GM21717 (cell line): Measurements from ENCODE around the gene TMEM42.
A peak's percentile ranks its signal among the peaks of the same experiment; 100 is the strongest.
"Not testable (repeated sequence)": the region's sequence is repeated elsewhere in the genome, so short reads cannot be mapped to it uniquely, and the experiment has no call there.

Experiments
- ATAC-seq: cut with Tn5 transposase; IDR thresholded peaks from one replicate; pipeline ENCODE4 v1.9.1; 2021; ENCODE audit warnings: mild to moderate bottlenecking, moderate library complexity; ENCODE audit not compliant: unreplicated experiment

TMEM42 gene

DNA sequence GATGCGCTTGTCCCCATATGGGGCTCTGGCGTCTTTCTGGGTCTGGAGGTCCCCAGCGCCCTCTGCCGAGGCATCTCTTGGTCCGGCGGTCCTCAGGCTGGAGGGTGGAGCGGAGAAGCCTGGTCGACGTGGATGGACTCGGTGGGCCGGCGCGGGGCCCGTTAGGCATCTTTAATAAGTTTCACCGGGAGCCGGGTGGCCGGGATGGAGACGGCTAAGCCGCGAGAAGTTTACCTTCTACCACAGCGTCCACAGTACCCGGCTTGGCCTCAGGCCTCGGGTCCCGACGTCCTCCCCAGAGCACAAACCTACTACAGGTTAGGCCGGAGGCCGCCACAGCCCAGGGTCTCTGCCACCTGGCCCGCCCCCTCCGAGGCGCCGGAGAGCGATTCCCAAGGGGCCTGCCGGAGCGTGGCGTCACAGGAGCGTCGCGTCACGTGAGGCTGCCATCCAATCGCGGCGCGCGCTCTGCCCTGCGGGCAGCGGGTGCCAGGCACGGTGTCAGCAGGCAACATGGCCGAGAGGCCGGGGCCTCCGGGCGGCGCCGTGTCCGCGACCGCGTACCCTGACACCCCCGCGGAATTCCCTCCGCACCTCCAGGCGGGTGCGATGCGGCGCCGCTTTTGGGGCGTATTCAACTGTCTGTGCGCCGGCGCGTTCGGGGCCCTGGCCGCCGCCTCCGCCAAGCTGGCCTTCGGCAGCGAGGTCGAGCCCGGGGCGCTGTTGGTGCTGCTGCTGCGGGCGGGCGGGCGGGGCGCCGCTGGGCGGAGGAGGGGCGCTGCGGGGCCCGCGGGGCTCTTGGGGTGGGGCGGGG is at the start of gene TMEM42:
TMEM42 (plus strand) TSS at position 501 of the 814 bp plus-strand sequence; CDS start at position 514, 13 bp downstream.
- ATAC-seq = peak; percentile 94

DNA sequence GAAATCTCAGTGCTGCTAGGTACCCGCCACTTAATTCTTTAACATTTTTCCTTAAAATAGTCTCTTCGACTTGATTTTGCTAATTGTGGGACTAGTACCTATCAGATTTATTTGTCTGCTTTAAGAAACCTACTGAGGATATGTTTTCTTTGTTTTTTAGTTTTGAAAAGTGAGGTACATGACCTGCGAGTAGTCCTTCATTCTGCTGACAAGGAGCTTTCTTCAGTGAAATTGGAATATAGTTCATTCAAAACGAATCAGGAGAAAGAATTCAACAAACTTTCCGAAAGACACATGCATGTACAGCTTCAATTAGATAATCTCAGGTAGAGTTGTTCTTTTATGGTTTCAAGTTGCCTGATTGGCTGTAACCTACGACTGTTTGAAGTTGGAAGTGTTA is 47.0 kb upstream of the TMEM42 start:
- ATAC-seq = no peak

DNA sequence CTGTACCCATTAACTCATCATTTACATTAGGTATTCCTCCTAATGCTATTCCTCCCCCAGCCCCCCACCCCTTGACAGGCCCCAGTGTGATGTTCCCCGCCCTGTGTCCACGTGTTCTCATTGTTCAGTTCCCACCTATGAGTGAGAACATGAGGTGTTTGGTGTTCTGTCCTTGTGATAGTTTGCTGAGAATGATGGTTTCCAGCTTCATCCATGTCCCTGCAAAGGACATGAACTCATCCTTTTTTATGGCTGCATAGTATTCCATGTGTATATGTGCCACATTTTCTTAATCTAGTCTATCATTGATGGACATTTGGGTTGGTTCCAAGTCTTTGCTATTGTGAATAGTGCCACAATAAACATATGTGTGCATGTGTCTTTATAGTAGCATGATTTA is 45.4 kb upstream of the TMEM42 start:
- ATAC-seq = not testable (repeated sequence)

DNA sequence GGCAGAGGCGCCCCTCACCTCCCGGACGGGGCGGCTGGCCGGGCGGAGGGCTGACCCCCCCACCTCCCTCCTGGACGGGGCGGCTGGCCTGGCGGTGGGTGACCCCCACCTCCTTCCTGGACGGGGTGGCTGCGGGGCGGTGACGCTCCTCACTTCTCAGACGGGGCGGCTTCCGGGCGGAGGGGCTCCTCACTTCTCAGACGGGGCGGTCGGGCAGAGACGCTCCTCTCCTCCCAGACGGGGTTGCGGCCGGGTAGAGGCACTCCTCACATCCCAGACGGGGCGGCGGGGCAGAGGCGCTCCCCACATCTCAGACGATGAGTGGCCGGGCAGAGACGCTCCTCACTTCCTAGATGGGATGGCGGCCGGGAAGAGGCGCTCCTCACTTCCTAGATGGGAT is 40.5 kb upstream of the TMEM42 start:
- ATAC-seq = not testable (repeated sequence)

DNA sequence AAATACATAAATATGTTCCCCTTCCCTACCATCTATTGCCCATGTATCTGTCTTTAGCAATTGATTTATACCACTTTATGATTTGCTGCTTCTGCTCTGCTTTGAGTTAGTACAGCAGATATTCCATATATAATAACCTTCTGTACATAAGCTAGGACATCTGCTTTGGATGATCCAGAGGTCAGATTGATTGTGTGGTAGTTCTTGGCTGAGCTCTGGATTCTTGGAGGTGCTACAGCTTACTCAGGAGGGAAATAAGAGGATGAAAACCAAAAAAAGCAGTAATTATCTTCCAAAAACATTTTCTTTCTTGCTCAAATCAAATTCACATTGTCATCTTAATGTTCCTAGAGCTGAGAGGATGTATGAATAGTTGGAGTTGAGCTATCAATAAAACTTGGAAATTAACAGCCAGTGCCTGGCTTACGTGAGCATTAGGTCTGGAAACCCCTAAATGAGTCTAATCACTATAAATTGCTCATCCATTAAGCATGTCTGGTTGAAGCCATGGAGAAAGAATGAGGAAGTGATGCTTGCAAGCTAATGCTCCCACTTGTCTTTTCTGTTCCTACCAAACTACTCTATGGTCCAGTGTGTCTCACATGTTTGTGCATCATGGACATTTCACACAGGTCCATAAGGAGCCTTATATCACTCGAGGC is 36.3 kb upstream of the TMEM42 start:
- ATAC-seq = no peak

DNA sequence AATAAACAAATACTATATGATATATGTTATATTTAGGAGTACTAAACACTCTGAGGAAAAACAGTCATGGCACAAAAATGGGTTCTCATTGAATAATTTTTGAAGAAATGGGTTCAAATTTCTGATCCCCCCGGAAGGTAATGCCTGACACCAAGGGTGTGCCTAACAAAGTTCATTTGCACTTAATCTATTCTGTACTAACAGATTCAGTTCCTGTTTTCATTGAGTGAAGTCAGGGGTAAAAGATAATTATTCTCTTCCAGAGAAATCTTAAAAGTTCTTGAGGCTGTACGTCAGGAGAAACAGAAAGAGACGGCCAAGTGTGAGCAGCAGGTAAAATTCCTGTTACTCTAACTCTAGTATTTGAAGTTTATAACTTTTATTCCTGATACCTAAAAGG is 34.5 kb upstream of the TMEM42 start:
- ATAC-seq = no peak

DNA sequence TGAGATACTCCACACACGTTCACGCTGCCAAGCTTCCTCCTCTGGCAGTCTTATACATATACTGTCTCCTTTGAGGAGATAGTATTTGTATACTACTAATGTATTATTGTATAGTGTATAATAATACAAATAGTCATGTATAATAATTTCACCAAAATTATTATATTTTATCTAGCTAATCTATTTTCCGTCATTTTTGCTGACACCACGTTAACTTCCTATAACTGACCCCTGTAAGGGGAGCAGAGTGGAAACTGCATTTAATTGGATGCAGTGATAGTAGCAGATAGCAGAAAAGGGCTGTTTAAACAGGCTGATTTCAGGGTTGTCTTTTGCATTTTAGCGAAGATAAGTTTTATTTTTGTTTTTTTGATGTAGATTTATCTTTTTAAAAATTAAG is 30.5 kb upstream of the TMEM42 start:
- no peak for ATAC-seq

DNA sequence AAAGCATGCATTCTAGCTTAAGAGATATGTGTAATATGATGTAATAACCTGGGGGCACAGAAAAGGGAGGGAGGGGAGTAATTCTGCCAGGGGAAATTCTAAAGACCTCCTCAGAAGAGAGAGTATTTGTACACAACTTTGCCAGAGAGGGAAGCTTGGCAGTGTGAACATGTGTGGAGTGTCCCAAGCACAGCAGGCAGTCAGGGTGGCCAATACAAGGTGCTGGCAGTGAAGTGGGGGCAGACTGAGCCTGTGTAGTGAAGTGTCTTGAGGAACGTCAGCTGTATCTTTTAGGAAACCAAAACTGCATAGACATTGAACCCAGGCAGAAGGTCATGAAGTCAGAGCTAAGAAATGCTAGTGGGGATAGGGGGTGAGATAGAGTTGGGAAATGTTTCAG is 29.7 kb upstream of the TMEM42 start:
- ATAC-seq = no peak

DNA sequence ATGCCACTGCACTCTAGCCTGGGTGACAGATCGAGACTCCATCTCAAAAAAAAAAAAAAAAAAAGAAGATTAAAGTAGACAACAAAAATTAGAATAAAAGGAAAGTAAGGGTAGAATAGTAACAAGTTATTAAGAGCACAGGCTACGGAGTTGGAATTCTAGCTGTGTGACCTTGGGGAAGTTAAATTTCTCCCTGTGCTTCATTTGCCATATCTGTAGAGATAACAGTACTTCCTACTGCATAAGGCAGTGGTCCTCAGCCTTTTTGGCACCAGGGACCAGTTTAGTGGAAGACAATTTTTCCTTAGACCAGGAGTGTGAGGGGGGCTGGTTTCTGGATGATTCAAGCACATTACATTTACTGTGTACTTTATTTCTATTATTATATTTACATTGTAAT is 28.7 kb upstream of the TMEM42 start:
- no peak for ATAC-seq

DNA sequence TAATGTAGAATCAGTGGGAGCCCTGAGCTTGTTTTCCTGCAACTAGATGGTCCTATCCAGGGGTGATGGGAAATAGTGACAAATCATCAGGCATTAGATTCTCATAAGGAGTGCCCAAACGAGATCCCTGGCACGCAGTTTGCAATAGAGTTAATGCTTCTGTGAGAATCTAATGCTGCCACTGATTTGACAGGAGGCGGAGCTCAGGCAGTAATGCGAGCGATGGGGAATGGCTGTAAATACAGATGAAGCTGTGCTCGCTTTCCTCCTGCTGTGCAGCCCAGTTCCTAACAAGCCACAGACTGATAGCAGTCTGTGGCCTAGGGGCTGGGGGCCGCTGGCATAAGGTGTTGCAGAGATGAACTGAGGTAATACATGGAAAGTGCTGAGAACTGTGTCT is 28.3 kb upstream of the TMEM42 start:
- no peak for ATAC-seq

DNA sequence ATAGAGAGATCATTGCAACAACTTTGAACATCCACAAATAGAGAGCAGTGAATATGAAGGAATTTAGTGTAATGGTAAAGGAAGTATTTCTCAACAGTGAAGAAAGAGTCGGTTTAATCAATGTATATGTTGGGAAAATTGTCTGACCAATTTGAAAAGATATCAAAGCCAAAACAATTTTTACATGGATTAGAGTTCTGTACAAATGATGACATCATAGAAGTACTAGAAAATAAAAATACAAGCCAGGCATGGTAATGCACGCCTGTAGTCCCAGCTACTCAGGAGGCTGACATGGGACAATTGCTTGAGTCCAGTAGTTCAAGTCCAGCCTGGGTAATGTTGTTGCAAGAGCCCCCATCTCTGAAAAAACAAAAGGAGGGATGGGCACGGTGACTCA is 26.0 kb upstream of the TMEM42 start:
- no peak for ATAC-seq

DNA sequence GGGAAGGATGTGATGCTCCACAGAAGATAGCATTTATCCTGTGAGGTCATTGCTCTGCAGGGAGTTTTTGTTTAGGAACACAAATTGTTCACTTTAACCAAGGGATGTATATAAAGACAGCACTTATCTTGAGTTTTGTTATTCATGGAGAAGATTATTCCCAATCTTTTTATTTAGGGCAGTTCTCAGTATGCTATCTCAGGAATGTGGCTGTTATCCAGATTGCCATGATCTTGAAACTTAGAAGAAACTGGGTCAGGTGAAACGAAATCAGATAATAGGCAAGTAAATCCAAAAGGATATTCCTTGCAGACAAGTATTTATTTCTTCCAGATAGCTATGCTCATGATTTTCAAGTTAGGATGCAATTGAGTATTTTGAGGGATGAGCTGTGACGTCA is 19.3 kb upstream of the TMEM42 start:
- ATAC-seq = no peak

DNA sequence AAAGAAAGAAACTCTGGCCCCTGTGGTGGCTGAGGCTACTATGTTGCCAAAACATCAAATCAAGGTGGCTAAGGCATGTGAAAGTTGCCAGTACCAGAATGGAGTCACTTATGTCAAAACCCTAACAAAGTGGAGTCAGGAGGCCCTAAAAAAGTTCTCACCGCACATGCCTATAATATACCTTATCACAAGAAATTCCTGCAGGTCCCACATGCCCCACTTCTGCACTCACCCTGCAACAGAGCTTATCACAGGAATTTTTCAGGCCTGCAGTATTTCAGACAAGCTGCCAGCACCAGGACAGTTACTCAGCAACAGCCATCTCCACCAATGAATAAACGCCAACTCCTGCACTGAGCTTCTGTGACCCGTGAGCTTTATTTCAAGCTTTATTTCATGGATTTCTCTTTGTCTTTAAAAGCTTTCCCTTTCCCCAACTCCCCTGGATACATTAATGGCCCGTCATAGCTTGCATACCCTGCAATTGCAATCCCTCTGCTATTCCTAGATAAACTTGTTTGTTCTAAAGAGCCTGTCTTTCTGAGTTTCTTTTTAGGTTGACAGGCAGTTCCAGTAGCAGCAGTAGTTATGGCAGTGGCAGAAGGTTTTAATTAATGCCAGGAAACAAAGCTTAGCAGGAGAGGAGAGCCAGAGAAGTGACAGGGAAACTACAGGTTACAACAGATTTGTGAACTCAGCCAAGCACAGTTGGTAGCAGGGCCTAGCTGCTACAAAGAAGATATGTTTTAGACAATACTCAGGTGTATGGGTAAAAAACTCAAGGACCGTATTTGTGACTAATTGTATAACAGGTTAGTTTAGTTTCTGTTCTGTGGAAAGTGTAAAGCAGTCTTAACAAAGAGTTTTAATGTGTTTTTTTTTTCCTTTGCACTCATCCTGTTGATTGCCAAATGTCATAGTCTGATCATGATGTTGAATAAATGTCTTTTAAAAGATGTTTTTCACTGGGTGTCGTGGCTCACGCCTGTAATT is 15.9 kb upstream of the TMEM42 start:
- no peak for ATAC-seq

DNA sequence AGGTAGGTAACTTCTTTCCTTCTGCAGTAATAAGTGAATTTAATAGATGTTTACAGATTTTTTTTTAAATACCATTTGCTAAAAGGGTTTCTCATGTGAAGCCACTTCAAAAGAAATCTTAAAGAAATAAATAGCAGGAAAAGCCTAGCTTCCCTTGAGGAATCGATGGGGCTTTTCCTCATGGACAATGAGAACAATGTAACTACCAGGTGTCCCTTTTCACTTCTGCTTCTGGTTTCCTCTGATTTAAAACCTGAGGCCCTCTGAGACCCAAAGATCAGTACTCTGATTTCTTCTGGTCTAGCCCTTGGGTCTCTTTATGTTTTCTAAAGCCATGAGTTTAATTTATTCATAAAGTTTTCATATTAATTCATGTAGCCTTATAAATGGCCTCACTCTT is 13.1 kb upstream of the TMEM42 start:
- no peak for ATAC-seq

DNA sequence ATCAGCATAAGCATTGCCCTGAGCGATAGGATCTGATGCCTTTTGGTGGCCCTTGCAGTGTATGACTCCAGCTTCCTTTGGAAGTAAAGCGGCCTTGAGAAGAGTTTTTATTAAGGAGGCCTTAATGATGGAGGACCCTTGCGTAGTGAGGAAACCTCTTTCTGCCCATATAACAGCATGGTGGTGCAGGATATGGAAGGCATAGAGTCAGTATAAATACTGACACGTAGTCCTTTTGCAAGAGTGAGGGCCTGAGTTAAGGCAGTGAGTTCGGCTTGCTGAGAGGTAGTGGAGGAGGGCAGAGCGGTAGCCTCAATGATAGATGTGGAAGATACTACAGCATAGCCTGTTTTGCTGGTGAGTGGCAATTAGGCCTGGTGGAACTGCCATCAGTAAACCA is 5.0 kb upstream of the TMEM42 start:
- not testable (repeated sequence) for ATAC-seq

DNA sequence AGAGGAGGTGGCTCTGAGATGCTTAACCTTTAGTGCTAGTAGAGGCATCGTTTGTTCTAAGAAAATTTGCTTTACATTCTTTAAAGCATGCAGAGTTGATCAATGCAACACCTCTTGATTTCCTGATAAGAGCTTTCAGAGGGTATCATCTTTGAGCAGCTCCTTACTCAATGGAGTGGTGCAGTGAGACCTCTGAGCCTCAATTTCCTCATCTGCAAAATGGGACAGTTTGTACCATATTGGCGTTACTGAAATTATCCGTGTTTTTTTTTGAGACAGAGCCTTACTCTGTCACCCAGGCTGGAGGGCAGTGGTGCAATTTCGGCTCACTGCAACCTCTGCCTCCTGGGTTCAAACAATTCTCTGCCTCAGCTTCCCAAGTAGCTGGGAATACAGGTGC is 1.6 kb upstream of the TMEM42 start:
- no peak for ATAC-seq

DNA sequence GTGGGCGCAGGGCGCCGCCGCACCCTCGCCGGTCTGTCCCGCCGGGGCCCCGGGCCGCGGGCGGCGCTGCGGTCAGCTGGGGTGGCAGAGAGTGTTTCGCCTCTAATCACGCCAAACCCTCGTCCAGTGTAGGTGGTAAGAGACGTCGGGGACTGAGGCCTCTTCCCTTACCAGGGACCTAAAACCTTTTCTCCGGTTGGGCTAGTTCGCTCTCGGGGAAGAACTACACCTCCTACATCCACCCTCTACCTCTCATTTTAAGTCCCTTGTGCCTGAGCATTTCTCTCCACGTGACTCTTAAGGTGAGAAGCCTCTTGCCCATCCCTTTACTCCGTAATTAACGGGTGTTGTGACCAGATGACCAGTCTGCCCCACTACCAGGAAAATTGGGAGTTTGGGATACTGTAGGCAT is 520 bp downstream of the TMEM42 start:
- ATAC-seq = peak; percentile 25

DNA sequence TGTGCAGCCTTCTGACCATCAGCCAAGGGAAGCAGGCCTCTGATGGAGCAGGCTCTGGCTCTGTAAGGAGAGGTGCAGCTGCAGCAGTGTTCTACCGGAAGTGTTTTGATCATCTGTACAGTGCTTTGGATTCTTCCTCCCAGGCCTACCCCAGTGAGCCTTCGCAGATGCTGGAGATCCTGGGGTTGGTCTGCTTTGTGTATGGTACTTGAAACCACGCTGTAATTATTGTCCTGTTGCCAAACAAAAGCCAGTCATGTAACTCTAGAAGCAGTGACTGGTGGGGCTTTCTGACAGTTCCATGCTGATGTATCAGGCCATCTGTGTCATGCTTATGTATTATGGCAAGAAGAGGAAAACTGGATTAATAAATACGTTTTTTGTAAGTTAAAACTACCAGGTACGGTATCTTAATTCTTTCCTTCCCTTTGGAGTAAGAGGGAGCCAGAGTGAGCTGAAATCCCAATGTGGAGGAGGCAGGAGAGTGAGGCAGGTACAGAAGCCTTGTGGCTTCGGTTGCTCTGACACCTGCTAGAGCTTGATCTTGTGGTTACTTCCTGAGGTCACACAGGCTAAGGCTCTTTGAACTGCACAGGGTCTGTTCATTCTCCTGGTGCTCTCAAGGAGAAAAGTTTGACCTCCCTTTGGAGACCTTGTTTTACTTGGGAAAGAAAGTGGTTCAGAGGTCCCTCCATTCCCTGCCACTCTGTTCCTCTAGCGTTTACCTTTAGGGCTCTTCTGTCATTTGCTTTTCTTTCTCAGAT is 3.7 kb downstream of the TMEM42 start:
- ATAC-seq = no peak

DNA sequence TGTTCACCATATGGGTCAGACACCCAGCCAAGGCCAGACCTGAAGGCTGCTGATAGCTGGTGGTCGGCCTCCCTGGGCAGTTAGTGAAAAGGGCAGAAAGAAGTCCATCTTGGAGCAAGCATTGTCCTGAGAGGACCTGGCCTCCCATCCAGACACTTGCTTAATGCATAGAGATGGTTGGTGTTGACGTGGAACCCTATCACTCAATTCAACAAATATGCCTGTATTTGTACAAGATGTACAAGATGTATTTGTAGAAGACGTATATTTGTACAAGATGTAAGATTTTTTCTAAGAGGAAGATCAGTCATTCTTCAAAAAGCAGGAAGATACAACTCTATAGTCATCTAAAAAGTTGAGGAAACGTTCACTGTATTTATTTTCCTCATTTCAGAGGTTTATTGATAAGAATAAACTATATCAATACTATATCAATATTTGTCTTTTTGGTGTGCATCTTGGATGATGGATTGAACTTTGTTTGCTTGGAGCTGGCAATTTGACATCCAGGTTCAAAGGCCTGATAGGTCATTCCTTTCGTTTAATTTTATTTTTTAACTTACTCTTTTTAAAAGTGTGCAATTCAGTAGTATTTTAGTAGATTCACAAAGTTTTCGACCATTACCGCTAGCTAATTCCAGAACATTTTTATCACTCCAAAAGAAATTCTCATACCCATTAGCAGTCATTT is 5.9 kb downstream of the TMEM42 start:
- no peak for ATAC-seq
